ENCODE data around the gene TBC1D32. TPM values are rescaled to one million over a fixed set of nuclear protein-coding genes. Genes with fewer than 3 reads are reported as not detected.
"Not testable (repeated sequence)": the region's sequence is repeated elsewhere in the genome, so short reads cannot be mapped to it uniquely, and the experiment has no call there.

TBC1D32 gene
- total and polyA plus RNA-seq, 4 donors = 0.51 to 2.8 (median 1.7) TPM

DNA sequence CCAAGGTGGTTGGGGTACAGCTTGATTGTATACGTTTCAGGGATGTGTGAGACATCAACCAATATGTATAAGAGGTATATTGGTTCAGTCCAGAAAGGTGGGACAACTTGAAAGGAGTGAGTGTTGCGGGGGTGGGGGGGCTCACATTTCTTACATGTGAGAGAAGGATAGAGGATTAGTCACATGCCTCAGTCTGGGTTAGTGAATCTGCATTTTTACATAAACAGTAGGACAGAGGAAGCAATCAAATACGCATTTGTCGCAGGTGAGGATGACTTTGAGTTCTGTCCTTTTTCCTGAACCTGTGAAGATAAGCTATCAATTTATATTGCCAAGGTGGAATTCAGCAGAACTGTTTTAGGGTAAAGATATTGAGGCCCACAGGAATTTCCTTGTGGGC lies 42.1 kb upstream of the TBC1D32 start:
- no peak overlapping the region for H3K27ac ChIP-seq (ENCODE audit: low read depth in 1 of 2, low read length in 2 of 2)
- H3K4me3 ChIP-seq (ENCODE audit: low read depth in 1 of 3, low read length in 3 of 3) = no peak overlapping the region
- DNase-seq (ENCODE audit: low spot score) = no peak
- no peaks in the 10 kb centered on the region for H3K36me3 ChIP-seq (ENCODE audit: control insufficient read depth in 4 of 4, insufficient read depth in 3 of 4, low read depth in 1 of 4, low read length in 3 of 4)
- H3K9ac ChIP-seq (ENCODE audit: low read depth in 1 of 2, low read length in 2 of 2) = no peak overlapping the region
- H3K9me3 ChIP-seq (ENCODE audit: control insufficient read depth in 4 of 4, low read length in 3 of 4) = no peaks in the 10 kb centered on the region
- H3K4me1 ChIP-seq (ENCODE audit: control insufficient read depth in 4 of 4, insufficient read depth in 4 of 4, low read length in 3 of 4) = no peaks in the 10 kb centered on the region
- H3K27me3 ChIP-seq (ENCODE audit: control insufficient read depth in 4 of 4, insufficient read depth in 4 of 4, low read length in 3 of 4) = no peaks in the 10 kb centered on the region
- 79% methylated on average over 4 of the region's 4 CpGs for WGBS
- TF ChIP-seq HNF4G (IDR thresholded peaks at IDR 0.05) (no peak), YY1 (IDR thresholded peaks at IDR 0.05) (no peak), RAD21 (IDR thresholded peaks at IDR 0.05) (no peak), HNF4A (conservative IDR thresholded peaks at IDR 0.05) (no peak), JUND (IDR thresholded peaks at IDR 0.05) (no peak), RXRA (IDR thresholded peaks at IDR 0.05) (no peak), TAF1 (conservative IDR thresholded peaks at IDR 0.05) (no peak), GABPA (IDR thresholded peaks at IDR 0.05 in 1 of 2, conservative IDR thresholded peaks at IDR 0.05 in 1 of 2) (no peak), SP1 (IDR thresholded peaks at IDR 0.05) (no peak), NR2F2 (IDR thresholded peaks at IDR 0.05) (no peak)
- TF ChIP-seq, protein P1, sequence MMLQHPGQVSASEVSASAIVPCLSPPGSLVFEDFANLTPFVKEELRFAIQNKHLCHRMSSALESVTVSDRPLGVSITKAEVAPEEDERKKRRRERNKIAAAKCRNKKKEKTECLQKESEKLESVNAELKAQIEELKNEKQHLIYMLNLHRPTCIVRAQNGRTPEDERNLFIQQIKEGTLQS (IDR thresholded peaks at IDR 0.05) = no peak
- TF ChIP-seq, protein P2, sequence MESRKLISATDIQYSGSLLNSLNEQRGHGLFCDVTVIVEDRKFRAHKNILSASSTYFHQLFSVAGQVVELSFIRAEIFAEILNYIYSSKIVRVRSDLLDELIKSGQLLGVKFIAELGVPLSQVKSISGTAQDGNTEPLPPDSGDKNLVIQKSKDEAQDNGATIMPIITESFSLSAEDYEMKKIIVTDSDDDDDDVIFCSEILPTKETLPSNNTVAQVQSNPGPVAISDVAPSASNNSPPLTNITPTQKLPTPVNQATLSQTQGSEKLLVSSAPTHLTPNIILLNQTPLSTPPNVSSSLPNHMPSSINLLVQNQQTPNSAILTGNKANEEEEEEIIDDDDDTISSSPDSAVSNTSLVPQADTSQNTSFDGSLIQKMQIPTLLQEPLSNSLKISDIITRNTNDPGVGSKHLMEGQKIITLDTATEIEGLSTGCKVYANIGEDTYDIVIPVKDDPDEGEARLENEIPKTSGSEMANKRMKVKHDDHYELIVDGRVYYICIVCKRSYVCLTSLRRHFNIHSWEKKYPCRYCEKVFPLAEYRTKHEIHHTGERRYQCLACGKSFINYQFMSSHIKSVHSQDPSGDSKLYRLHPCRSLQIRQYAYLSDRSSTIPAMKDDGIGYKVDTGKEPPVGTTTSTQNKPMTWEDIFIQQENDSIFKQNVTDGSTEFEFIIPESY (IDR thresholded peaks at IDR 0.05) = no peak
- TF ChIP-seq, protein P3, sequence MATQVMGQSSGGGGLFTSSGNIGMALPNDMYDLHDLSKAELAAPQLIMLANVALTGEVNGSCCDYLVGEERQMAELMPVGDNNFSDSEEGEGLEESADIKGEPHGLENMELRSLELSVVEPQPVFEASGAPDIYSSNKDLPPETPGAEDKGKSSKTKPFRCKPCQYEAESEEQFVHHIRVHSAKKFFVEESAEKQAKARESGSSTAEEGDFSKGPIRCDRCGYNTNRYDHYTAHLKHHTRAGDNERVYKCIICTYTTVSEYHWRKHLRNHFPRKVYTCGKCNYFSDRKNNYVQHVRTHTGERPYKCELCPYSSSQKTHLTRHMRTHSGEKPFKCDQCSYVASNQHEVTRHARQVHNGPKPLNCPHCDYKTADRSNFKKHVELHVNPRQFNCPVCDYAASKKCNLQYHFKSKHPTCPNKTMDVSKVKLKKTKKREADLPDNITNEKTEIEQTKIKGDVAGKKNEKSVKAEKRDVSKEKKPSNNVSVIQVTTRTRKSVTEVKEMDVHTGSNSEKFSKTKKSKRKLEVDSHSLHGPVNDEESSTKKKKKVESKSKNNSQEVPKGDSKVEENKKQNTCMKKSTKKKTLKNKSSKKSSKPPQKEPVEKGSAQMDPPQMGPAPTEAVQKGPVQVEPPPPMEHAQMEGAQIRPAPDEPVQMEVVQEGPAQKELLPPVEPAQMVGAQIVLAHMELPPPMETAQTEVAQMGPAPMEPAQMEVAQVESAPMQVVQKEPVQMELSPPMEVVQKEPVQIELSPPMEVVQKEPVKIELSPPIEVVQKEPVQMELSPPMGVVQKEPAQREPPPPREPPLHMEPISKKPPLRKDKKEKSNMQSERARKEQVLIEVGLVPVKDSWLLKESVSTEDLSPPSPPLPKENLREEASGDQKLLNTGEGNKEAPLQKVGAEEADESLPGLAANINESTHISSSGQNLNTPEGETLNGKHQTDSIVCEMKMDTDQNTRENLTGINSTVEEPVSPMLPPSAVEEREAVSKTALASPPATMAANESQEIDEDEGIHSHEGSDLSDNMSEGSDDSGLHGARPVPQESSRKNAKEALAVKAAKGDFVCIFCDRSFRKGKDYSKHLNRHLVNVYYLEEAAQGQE (IDR thresholded peaks at IDR 0.05) = no peak

DNA sequence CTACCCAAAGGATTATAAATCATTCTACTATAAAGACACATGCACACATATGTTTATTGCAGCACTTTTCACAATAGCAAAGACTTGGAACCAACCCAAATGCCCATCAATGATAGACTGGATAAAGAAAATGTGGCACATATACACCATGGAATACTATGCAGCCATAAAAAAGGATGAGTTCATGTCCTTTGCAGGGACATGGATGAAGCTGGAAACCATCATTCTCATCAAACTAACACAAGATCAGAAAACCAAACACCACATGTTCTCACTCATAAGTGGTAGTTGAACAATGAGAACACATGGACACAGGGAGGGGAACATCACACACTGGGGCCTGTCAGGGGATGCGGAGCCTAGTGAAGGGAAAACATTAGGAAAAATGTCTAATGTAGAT lies 39.9 kb upstream of the TBC1D32 start:
- H3K4me1 ChIP-seq (ENCODE audit: control insufficient read depth in 4 of 4, insufficient read depth in 4 of 4, low read length in 3 of 4); H3K27ac ChIP-seq (ENCODE audit: low read depth in 1 of 2, low read length in 2 of 2); H3K36me3 ChIP-seq (ENCODE audit: control insufficient read depth in 4 of 4, insufficient read depth in 3 of 4, low read depth in 1 of 4, low read length in 3 of 4); H3K4me3 ChIP-seq (ENCODE audit: low read depth in 1 of 3, low read length in 3 of 3); H3K9me3 ChIP-seq (ENCODE audit: control insufficient read depth in 4 of 4, low read length in 3 of 4); H3K27me3 ChIP-seq (ENCODE audit: control insufficient read depth in 4 of 4, insufficient read depth in 4 of 4, low read length in 3 of 4); H3K9ac ChIP-seq (ENCODE audit: low read depth in 1 of 2, low read length in 2 of 2); DNase-seq (ENCODE audit: low spot score): not testable (repeated sequence)
- WGBS = 97% methylated on average over 1 of the region's 1 CpG
